GM18519 (cell line): Measurements from ENCODE around the gene RCSD1.

ENCODE experiments used
- ATAC-seq: cut with Tn5 transposase; IDR thresholded peaks from one replicate; pipeline ENCODE4 v1.9.1; 2021; ENCODE audit warnings: mild to moderate bottlenecking, moderate library complexity; ENCODE audit not compliant: unreplicated experiment, low FRiP score

The RCSD1 gene

GRCh38 chr1:167617153-167618147 is 12.6 kb upstream of the RCSD1 start:
- no peak for ATAC-seq

- ATAC-seq = no peak
Measured at GRCh38 chr1:167618366-167618765, 11.7 kb upstream of the RCSD1 start.

GRCh38 chr1:167618789-167619188 is 11.2 kb upstream of the RCSD1 start:
- ATAC-seq = no peak

- no peak for ATAC-seq
Measured at GRCh38 chr1:167620002-167620401, 10.0 kb upstream of the RCSD1 start.

- no peak for ATAC-seq
Measured at GRCh38 chr1:167621780-167622313, 8.2 kb upstream of the RCSD1 start.

GRCh38 chr1:167623951-167624350 is 6.1 kb upstream of the RCSD1 start:
- no peak for ATAC-seq

- no peak for ATAC-seq
Measured at GRCh38 chr1:167625040-167625823, 4.8 kb upstream of the RCSD1 start.

- no peak for ATAC-seq
Measured at GRCh38 chr1:167627615-167627864, 2.5 kb upstream of the RCSD1 start.

GRCh38 chr1:167627865-167628641 is 2.0 kb upstream of the RCSD1 start:
- peak; percentile 75 for ATAC-seq

GRCh38 chr1:167628741-167629515 is 1.1 kb upstream of the RCSD1 start:
- ATAC-seq = no peak

GRCh38 chr1:167630568-167631385 is 745 bp downstream of the RCSD1 start:
- no peak for ATAC-seq

- no peak for ATAC-seq
Measured at GRCh38 chr1:167631386-167631935, 1.4 kb downstream of the RCSD1 start.

GRCh38 chr1:167631936-167632614 is 2.0 kb downstream of the RCSD1 start:
- ATAC-seq = no peak

- no peak for ATAC-seq
Measured at GRCh38 chr1:167633258-167633944, 3.4 kb downstream of the RCSD1 start.

GRCh38 chr1:167634435-167634834 is 4.4 kb downstream of the RCSD1 start:
- ATAC-seq = no peak

GRCh38 chr1:167635156-167635648 is 5.2 kb downstream of the RCSD1 start:
- ATAC-seq = no peak

- ATAC-seq = no peak
Measured at GRCh38 chr1:167635941-167636340, 5.9 kb downstream of the RCSD1 start.
